MCF 10A (cell line): ENCODE data around the gene ARHGAP42. TPM values are rescaled to one million over a fixed set of nuclear protein-coding genes. Genes with fewer than 3 reads are reported as not detected.

Source experiments
- BruUV-seq: library from RNA; stranded (reverse); fragments of 400-500 nt; replicated peaks from 2 replicates; lab custom pipeline; 2021; lab: Mats Ljungman, UMichigan
- CTCF ChIA-PET: fragments of 300-600 bp; sonication (Branson Sonifier 250); formaldehyde crosslinking; extraction: SDS; loops from one replicate; lab custom pipeline; 2021; ENCODE audit warnings: antibody characterized with exemption, inconsistent platforms; lab: Yijun Ruan, JAX
- POLR2A ChIA-PET: fragments of 300-600, 350-650 bp; sonication (Branson Sonifier 250); formaldehyde crosslinking; extraction: SDS; loops from one replicate; lab custom pipeline; 2020; ENCODE audit warnings: antibody characterized with exemption, inconsistent platforms; lab: Yijun Ruan, JAX
- DNase-seq: peaks from one replicate; pipeline ENCODE4 v3.0.0-alpha.2; 2018; ENCODE audit not compliant: unreplicated experiment
- H3K27ac Mint-ChIP-seq: one replicate; pipeline ENCODE4 v1.8.0; 2022; ENCODE audit warnings: mild to moderate bottlenecking, low read depth, mixed read lengths; ENCODE audit not compliant: unreplicated experiment
- H3K27me3 Mint-ChIP-seq: one replicate; pipeline ENCODE4 v1.8.0; 2022; ENCODE audit warnings: mixed read lengths; ENCODE audit not compliant: insufficient read depth, unreplicated experiment
- H3K36me3 Mint-ChIP-seq: one replicate; pipeline ENCODE4 v1.8.0; 2022; ENCODE audit warnings: mild to moderate bottlenecking, moderate library complexity, mixed read lengths; ENCODE audit not compliant: insufficient read depth, unreplicated experiment
- H3K4me1 Mint-ChIP-seq: one replicate; pipeline ENCODE4 v1.8.0; 2022; ENCODE audit warnings: mixed read lengths; ENCODE audit not compliant: insufficient read depth, unreplicated experiment
- H3K4me3 Mint-ChIP-seq: one replicate; pipeline ENCODE4 v1.8.0; 2022; ENCODE audit warnings: mild to moderate bottlenecking, moderate library complexity, mixed read lengths; ENCODE audit not compliant: unreplicated experiment
- H3K9me3 Mint-ChIP-seq: one replicate; pipeline ENCODE4 v1.8.0; 2022; ENCODE audit warnings: mixed read lengths; ENCODE audit not compliant: unreplicated experiment
- CTCF ChIP-seq: fragments of 200-600 bp; IDR thresholded peaks from one replicate; pipeline ENCODE4 v1.8.0; 2022; ENCODE audit warnings: antibody characterized with exemption, mild to moderate bottlenecking; ENCODE audit not compliant: unreplicated experiment
- intact Hi-C: fragments of 100-400 bp; cut with micrococcal nuclease; formaldehyde crosslinking; loops from 2 replicates; pipeline ENCODE4 v1.14.1; 2022
- total RNA-seq: library from RNA; stranded (reverse); gene quantifications from 2 replicates; pipeline ENCODE4 v1.2.3, GENCODE V29; 2022

The ARHGAP42 gene
- total RNA-seq, 1 experiment from 2014 or later = 2.5 TPM

- no peaks in the 10 kb centered on the region for H3K27me3 Mint-ChIP-seq
- ChIA-PET CTCF (interaction anchor here (0.5 to 0.9 kb wide), 3 partner anchors 24 to 863 kb away, joined by 3 to 4 read pairs (median 4); no protein-coding TSS in a partner anchor), POLR2A (interaction anchor here (0.8 to 1.2 kb wide), 3 partner anchors 90 to 1175 kb away, joined by 3 read pairs; no protein-coding TSS in a partner anchor)
- no peaks in the 10 kb centered on the region for H3K9me3 Mint-ChIP-seq
- H3K4me3 Mint-ChIP-seq = no peak overlapping the region
- TF ChIP-seq CTCF = no peak
- H3K27ac Mint-ChIP-seq = peak overlapping the region; percentile 91
- H3K4me1 Mint-ChIP-seq = peaks cover 20% of the 10 kb centered on the region
- DNase-seq = no peak
- no peaks in the 10 kb centered on the region for H3K36me3 Mint-ChIP-seq
- no TSS peak for BruUV-seq
- intact Hi-C loops = loop anchor here (5.0 kb wide), 1 partner anchor 90 kb away; the partner anchor contains the start of gene ARHGAP42
Measured at GRCh38 chr11:100777736-100778135, 90.6 kb downstream of the ARHGAP42 start.

- no TSS peak for BruUV-seq
- Mint-ChIP-seq H3K27ac (peak overlapping the region; percentile 9), H3K4me1 (peaks cover 20% of the 10 kb centered on the region), H3K27me3 (no peaks in the 10 kb centered on the region), H3K9me3 (no peaks in the 10 kb centered on the region), H3K4me3 (no peak overlapping the region), H3K36me3 (no peaks in the 10 kb centered on the region)
- TF ChIP-seq CTCF = no peak
- intact Hi-C loops = loop anchor here (5.0 kb wide), 1 partner anchor 91 kb away; the partner anchor contains the start of gene ARHGAP42
- DNase-seq = no peak
- CTCF ChIA-PET = interaction anchor here (0.5 to 0.9 kb wide), 3 partner anchors 24 to 864 kb away, joined by 3 to 4 read pairs (median 4); no protein-coding TSS in a partner anchor
- POLR2A ChIA-PET = interaction anchor here (1.2 kb wide), 1 partner anchor 90 kb away, joined by 3 read pairs; no protein-coding TSS in a partner anchor
Measured at GRCh38 chr11:100778166-100778785, 91.2 kb downstream of the ARHGAP42 start.

DNA sequence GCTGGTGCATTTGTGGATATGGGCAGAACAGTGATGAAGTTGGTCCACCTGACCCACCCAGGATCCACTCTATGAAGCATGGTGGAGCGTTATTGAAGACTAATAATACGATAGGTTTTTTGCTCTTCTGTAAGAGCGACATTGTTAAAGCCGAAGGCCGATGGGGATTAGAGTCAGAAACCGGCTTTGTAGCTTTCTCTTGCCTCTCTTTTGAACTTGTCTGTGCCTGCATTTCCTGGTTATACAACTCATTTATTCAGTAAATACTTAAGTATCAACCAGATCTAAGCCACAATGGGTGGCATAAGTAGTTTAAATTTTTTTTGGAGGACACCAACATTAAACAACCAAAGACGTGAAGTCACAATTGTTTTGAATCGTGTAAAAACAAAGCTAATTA is 93.4 kb downstream of the ARHGAP42 start:
- H3K9me3 Mint-ChIP-seq = no peaks in the 10 kb centered on the region
- ChIA-PET CTCF (interaction anchor here (0.6 kb wide), 1 partner anchor 65 kb away, joined by 3 read pairs; no protein-coding TSS in a partner anchor), POLR2A (no interaction called here)
- H3K27me3 Mint-ChIP-seq = no peaks in the 10 kb centered on the region
- no peaks in the 10 kb centered on the region for H3K36me3 Mint-ChIP-seq
- H3K4me3 Mint-ChIP-seq = no peak overlapping the region
- intact Hi-C loops = no loop called here
- no peak overlapping the region for H3K27ac Mint-ChIP-seq
- DNase-seq = no peak
- TF ChIP-seq CTCF = no peak
- BruUV-seq = no TSS peak
- peaks cover 15% of the 10 kb centered on the region for H3K4me1 Mint-ChIP-seq

DNA sequence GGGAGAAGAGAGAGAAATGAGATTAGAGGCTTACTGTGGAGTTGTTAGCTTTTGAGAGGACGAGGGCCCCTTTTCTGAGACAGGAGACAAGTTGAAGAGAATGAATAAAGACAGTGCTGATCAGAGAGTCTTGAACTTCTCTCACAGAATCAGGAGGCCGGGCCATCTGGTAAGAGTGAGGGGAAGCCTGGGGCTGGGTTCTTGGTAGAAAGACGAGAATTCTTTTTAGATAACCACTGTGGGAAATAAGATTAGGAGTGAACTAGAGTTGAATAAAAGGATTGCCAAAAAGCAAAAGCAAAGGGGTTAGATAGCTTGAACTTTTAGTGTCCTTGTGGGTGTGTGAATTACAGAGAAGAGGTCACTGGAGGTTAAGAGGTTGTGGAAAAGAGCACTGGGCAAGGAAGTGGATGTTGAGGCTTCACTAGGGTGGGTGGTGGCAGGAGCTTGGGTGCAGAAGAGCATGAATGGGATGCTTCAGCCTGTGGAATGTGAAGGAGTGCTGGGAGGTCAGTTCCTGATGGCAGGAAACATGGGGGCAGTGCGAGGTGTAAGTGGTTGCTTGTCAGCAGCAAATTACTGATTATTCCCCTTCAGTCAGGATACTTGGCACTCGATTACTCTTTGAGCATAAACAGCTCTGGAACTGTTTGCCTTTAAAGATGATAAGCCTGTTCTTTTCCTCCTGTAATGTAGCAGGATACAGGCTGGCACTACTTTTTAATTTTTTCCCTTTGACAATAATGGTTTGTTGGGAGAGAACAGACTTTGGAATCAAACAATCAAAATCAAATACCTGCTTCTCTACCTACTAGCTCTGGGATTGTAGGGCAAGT is 98.3 kb downstream of the ARHGAP42 start:
- Mint-ChIP-seq H3K4me3 (no peak overlapping the region), H3K4me1 (no peaks in the 10 kb centered on the region), H3K9me3 (no peaks in the 10 kb centered on the region), H3K36me3 (no peaks in the 10 kb centered on the region), H3K27me3 (no peaks in the 10 kb centered on the region), H3K27ac (no peak overlapping the region)
- no TSS peak for BruUV-seq
- DNase-seq = no peak
- CTCF ChIA-PET = interaction anchor here (0.6 to 1.9 kb wide), 4 partner anchors 9 to 761 kb away, joined by 3 to 6 read pairs (median 4); no protein-coding TSS in a partner anchor
- intact Hi-C loops = no loop called here
- POLR2A ChIA-PET = no interaction called here
- no peak for TF ChIP-seq CTCF
